Measurements from ENCODE around the gene MAP2.

Gene MAP2

DNA sequence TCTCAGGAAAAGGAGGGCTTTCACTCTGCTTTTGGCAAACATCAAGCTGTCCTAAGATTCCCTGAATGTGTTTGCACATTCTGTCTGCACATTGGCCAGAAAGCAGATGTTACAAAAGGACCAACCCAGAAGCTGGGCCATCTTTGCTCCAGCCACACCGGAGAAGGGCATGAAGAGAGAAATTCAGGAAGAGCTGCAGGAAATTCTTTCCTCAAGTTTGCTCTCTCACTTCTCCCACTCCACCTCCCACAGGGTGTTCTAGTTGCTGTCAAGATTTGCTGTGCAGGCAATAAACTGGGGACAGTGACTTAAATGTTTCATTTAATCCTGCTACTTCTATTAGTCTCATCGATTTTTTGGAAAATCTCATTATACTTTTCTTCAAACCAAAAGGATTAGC is 210.1 kb downstream of the MAP2 start:
- peak in 6 of 10 donors; percentile 13 to 80 (median 46) for DNase-seq
- intact Hi-C loops (cut with DNase I), result no loop called here

DNA sequence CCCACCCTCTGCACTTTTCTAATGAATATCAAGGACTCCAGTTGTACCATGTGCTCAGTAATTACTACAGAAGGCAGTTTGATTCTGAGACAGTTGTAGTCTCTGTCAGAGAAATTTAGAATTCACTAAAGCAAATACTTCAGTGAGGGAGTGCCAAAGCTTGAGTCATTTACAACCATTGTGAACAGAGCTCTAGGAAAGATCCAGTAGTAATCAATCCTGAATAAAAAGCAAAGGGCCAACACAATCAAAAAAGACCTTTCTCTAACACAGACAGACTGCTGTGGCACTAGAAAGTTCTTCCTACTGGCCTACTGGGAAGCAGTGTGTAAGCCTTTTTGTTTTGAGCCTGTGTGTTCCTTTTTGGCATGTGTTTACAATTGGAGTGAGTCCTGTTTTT is 212.2 kb downstream of the MAP2 start:
- DNase-seq, result no peak
- intact Hi-C loops (cut with DNase I), result no loop called here

DNA sequence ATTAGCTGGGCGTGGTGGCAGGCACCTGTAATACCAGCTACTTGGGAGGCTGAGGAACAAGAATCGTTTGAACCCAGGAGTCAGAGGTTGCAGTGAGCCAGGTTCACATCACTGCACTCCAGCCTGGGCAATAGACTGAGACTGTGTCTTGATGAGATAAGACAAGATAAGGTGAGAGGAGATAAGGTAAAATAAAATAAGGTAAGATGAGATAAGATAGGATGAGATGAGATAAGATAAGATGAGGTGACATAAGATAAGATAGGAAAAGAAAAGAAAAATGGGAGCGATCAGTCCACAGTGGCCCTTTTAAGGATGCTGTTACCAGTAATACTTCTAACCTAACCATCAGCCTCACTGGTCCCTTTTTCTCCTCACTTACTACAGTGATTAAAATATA is 213.4 kb downstream of the MAP2 start:
- intact Hi-C loops (cut with DNase I), result no loop called here
- DNase-seq, result no peak

DNA sequence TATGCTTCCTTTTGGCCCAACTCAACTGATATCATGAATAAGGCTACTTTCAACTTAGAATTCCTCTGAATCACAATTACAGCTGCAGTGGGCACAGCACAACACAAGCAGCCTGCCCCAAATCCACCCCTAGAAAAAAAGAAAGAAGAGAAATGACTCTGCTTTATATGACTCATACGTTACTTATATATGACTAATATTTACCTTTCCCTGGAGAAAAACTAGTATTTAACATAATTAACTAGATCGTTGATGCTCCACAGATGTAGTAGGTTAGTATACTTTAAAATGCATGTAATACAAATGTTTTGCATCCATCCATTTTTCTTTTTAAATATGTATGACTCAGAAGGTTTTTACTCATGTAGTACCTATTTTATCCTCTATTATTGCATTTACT is 214.5 kb downstream of the MAP2 start:
- DNase-seq, result no peak
- intact Hi-C loops (cut with DNase I), result no loop called here

DNA sequence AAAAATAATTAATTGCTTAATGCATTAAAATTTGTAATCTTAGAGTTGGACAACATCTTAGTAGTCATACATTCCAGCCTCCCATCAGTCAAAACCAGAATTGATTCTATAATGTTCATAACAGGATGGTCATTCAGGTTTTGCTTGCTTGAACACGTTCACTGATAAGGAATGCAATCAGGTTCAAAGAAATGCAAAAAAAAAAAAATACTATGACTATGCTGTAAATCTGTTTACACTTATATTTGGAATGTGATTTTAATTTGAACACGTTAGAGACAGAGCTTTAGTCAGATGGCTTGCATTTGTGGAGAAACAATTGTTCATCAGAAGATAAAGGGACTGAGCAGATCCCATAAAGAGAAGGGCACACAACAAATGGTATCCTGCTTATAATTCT is 216.5 kb downstream of the MAP2 start:
- DNase-seq, result no peak
- intact Hi-C loops (cut with DNase I), result no loop called here

DNA sequence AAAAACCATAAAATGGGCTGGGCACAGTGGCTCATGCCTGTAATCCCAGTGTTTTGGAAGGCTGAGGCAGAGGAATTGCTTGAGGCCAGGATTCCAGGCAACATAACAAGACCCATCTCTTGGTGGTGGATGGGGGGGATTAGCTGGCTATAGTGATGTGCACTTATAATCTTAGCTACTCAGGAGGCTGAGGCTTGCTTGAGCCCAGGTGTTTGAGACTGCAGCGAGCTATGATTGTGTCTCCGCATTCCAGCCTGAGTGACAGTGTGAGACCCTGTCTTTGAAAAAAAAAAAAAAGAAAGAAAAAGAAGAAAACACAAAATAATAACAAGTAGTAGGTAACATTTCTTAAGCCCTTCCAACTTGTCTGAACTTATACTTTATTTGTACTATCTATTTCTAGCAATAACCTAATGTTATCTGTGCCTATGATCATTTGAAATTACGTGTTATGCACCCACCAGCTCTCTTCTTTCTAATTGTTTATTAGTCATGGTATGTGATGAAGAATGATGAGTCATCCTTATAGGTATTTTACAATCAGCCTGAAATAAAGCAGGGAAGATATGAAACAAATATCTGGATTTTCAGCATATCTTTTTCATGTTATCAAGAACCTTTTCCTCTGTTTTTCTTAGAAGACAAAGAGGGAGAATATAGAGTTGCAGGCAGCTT is 218.4 kb downstream of the MAP2 start:
- DNase-seq, result no peak
- intact Hi-C loops (cut with DNase I), result no loop called here

DNA sequence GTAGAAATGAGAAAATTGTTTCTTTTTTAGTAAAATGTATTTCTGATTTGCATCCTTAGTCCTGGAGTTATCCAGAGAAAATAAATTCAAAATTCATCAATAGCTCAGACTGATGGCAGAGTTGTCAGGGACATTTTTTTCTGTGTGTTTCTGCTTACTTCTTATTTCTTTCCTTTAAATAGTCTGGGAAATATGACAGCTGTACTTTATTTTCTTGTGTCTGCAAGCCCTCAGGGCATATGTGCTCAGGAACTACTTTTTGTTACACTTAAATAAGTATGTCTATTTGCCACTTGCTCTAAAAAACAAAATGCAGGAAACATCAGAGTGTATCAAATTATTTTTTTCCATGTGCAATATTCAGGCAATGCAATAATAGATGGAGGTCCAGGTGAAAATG is 221.0 kb downstream of the MAP2 start:
- intact Hi-C loops (cut with DNase I), result no loop called here
- DNase-seq, result no peak

DNA sequence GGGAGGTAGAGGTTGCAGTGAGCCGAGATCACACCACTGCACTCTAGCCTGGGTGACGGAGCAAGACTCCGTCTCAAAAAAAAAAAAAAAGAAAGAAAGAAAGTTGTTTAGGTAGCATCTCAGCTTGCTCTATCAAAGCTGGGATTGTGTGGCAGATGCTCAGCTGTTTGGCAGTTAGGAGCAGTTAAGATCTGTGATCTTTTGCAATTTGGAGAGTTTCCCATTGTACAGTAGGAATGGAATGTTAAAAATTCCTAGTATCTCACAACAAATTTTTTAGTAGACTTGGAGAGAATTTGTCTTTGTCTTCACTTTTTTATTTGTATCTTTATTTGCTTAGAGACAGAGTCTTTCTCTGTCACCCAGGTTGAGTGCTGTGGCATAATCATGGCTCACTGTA is 224.9 kb downstream of the MAP2 start:
- intact Hi-C loops (cut with DNase I), result no loop called here
- no peak for DNase-seq

DNA sequence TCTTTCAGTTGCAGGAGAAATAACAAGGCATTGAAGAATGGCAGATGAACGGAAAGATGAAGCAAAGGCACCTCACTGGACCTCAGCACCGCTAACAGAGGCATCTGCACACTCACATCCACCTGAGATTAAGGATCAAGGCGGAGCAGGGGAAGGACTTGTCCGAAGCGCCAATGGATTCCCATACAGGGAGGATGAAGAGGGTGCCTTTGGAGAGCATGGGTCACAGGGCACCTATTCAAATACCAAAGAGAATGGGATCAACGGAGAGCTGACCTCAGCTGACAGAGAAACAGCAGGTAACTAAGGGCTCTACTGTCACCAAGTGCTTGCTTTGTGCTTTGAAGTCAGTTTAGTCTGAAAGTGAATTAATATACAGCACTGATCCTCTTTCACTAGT is 229.3 kb downstream of the MAP2 start:
- peak in 1 of 10 donors; percentile 48 for DNase-seq
- intact Hi-C loops (cut with DNase I), result no loop called here

DNA sequence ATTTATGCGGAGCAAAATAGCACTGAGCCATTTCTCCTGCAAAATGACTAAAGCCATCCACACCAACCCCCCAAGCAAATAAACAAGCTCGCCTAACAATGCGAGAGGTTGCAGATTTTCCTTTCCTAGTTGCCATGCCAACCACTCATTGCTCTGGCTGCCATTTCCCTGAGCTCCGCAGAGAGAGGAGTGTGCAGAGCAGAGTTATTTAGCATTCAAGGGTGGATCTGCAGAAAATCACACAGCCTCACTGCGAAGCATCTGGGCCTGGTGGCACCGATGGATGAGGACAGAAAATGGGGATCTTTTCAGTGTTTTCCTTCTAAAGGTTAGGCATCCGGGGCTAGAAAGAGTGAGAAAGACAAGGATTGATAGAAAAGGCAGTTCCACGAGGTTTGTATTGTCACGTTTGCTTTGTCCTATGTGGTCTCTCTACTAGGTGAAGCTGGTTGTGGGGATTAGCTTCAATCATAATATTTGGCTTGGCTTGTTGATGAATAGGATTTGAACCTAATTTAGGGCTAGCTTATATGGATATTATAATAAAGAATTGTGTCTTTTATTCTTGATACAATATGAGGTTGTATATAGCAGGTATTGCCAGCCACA is 237.5 kb downstream of the MAP2 start:
- peak in 9 of 10 donors; percentile 14 to 92 (median 64) for DNase-seq
- intact Hi-C loops (cut with DNase I), result no loop called here

DNA sequence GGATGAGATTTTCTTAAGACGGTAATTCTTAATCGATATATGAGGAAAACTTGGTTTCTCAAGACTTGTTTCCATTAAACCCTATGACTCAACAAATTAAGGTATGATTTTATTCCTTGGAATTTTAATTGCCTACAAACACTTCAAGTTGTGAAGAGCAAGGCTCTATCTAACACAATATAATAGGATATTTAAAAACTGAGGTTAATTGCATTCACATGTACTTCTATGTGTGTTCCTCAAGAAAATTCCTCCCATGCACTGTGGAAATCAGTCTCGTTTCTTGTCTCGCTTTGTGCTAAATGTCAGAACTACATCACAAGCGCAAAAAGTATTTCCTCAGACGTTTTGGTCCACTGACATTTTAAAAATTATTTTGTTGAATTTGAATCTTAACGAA is 238.2 kb downstream of the MAP2 start:
- intact Hi-C loops (cut with DNase I), result no loop called here
- no peak for DNase-seq

DNA sequence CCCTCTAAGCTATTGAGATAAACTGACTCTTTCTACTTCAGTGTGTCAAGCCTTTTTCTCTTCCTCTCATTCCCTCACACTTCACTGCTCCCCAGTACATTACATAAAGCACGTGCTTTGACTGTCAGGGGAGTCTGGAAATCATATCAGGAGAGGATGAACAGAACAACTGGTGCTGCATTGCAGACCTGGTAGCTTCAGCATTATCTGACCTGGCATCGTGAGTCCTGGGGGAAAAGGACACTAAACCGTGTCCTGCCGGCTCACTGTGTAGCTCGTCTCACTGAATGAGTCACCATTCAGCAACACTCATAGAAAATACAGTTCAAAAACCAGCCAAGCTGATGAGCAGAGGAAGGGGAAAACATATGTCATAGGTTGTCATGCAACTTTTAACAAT is 239.3 kb downstream of the MAP2 start:
- peak in 3 of 10 donors; percentile 17 to 83 (median 65) for DNase-seq
- intact Hi-C loops (cut with DNase I), result no loop called here

DNA sequence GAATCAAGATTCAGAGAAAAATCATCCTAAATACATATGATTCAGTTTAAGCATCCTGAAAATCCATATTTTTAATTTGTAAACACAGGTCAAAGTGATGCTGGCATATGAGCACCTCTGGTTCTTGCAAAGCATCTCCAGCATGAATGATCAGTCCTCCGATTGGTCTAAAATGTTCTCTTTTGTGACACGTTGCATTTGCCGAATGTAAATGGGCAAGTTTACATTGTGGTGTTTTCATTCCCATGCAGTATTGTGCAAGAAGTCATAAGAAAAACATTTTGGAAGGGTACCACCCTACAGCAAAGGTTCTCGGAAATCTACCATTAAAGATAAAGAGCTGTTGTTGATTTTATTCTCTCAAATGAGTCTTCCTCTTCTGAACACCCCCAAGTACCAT is 239.8 kb downstream of the MAP2 start:
- DNase-seq, result no peak
- intact Hi-C loops (cut with DNase I), result no loop called here

DNA sequence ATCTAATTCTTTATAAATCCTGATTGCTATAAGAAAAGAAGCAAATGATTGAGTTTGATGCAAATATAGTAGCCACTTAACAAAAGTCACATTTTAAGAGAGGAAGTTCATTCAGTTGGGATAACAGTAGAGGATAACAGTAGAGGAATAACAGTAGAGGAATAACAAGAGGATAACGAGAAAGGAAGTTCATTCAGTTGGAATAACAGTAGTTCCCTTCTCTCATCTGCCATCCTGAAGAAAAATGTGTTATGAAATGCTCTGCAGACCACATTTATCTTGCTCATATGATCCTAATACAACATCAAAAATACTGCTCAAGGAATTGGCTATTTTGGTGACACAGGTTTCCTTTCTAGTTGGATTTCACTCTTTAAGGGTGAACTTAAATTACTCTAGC is 242.4 kb downstream of the MAP2 start:
- no peak for DNase-seq
- intact Hi-C loops (cut with DNase I), result no loop called here

DNA sequence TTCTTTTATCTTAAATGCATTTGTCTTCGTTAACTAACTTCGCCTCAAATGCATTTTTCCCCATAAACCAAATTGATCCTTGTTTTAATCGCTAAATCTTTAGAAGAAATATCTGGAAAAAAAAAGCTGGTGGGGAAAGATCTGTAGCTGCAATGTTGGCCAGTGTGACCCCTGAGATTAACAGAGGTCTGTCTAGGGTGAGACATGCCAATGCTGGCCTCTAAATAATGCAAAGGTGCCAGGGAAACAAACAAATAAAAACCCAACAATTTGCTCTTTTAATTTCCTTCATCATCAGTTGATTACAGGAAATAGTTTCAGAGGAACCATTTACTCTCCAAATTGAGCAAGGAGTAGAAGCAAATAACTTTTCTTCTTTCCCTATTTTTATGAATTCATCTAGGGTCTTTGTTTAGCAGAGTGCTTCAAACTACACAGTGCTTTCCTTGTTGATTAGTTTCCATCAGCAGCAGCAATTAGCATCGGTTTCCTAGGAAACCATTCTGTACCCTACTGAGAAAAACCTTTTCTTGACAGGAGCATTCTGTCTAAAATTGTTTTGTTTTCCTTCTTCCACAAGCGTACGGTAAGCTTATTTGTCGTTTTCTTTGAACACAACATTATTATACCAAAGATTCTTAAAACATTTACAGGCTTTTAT is 247.3 kb downstream of the MAP2 start:
- intact Hi-C loops (cut with DNase I), result no loop called here
- no peak for DNase-seq

DNA sequence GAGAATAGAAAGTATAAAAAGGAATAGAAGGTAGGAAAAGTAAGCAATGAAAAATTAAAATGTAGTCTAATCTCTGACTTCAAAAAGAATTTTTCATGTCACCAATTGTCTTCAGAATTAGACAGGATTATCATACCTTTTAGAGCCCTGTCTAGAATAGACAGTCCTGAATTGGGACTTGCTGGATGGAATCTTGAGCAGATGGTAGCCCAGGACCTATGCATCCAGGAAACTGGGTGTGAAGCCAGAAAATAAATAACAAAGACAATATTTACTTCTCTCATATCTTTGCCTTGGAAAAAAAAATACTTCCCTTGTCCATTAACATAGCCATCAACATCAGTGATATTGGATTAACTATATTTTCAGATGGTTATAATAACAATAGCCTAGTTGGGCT is 250.0 kb downstream of the MAP2 start:
- DNase-seq, result no peak
- intact Hi-C loops (cut with DNase I), result no loop called here

DNA sequence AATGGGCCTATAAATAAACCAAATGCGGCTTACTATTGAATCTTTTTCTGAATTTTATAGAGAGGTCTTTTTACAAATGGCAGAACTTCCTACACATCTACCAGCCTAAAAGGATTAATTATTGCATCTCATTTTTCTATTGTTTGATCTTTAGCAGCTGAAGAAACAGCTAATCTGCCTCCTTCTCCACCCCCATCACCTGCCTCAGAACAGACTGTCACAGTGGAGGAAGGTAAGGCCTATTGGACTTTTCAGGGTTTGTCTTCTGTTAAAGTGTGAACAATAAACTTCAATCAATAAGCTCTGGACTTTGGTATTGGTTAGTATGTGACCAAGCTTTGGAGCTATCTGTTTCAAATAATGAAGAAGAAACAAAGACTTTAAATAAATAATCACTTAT is 256.7 kb downstream of the MAP2 start:
- no peak for DNase-seq

DNA sequence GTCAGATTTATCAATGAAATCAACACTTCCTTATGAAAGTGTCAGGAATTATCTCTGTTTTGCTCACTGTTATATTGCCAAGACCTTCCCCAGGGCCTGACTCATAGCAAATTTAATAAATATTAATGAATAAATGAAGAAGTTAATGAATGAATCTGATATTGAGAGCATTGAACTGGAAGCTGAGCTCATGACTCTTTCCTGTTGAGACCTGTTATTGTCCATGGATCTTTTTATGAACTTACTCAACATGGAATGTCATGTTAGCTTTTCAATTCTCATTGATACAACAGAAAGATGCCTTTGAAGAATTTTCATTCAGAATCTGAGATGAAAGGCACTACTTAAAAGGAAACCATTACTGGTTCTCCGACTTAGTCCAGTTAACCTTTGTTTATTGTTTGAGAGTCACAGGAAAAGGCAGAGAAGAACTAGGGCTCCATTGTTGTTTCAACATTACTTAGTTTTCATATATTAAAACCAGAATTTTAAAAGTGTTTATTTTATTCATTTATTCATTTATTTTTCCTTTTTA is 257.4 kb downstream of the MAP2 start:
- DNase-seq, result no peak
- intact Hi-C loops (cut with DNase I), result no loop called here

More for the DNA sequence above, 256.7 kb downstream of the MAP2 start:
- intact Hi-C loops (cut with DNase I), result no loop called here

DNA sequence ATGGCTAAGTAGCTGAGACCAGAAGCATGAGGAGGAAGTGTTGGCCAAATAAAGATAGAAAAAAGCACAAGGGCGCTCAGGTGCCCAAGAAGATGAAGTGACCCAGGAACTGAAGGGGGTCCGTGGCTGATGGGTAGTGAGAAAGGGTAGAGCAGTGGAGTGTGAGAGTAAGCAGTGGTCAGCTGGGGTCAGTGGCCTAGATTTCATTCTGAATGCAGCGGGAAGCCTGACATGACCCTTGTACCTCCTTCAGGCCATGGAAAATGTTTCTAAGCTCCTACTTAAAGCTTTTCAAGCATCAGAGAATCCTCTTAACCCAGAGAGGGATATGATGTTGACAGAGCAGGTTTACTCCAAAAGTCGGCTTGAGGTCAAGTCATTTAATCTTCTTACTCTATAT is 258.8 kb downstream of the MAP2 start:
- intact Hi-C loops (cut with DNase I), result no loop called here
- DNase-seq, result no peak

DNA sequence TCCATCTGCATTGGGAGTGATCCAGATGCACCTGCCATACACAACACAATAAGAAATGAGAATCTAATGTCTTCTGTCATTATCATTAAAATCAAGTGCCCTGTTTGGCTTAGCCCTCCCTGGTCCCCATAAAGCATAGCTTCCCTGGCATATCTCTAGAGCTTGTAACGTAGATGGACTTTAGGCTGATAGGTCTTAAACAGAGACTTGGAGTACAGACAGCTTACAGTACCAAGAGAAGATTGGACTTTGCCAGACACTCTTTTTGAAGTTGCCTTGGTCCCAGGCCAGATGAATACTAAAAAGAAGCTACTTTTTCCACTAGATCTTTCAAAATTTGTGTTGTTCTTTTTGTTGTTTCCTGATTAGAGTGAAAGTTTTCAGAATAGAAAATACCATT is 261.5 kb downstream of the MAP2 start:
- intact Hi-C loops (cut with DNase I), result no loop called here
- DNase-seq, result no peak

DNA sequence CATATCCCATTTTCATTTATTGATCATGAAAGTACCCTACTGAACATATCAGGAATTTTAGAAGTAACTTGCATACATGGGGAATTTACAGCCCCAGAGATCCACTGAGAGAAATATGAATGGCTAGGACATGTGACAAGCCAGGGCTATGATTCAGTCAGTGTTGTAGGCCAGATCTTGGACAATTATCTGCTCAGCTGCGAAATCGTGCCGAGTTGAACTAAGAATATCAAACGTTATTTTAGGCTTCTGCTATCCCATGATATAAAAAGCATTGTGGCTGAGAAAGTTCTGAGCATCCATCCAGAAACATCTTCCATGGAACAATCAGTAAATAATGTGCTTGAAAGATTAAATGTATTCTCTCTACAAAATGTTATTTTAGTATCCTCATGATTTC is 262.1 kb downstream of the MAP2 start:
- intact Hi-C loops (cut with DNase I), result no loop called here
- peak in 1 of 10 donors; percentile 62 for DNase-seq

DNA sequence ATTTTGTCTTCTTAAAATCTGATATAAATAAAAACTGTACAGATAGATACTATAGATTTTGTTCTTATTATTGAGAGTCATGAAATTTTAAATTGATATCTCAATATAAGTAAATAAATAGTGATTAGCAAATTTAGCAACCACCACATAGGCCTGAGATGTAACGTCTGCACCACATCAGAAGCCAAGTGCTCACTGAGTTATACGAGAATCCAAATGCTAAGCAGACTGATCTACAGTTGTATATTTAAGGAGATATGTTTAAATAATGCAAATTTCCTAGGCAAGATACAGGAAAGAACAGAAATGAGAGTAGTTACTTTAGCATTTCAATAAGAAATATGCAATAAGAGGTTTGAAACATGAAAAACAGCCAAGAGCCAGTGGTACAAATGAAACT is 262.6 kb downstream of the MAP2 start:
- intact Hi-C loops (cut with DNase I), result no loop called here
- DNase-seq, result no peak
